Spleen (tissue), 11 donors: ENCODE measurements around the gene NGFR. TPM values are rescaled to one million over a fixed set of nuclear protein-coding genes. Genes with fewer than 3 reads are reported as not detected.

Source experiments
- DNase-seq: peaks from one replicate; pipeline ENCODE4 v3.0.0-alpha.2; 2020
- H3K27ac ChIP-seq, 8 donors: fragments of 200-600 bp; sonication (generic) in 7 of 8; 1 replicate in 4 of 8; 2 replicates in 4 of 8; pipeline versions ENCODE4 v1.5.0 to v1.8.0; 2016 to 2021; ENCODE audit warnings: inconsistent platforms in 4 of 8, mild to moderate bottlenecking in 4 of 8, moderate library complexity in 1 of 8
- H3K27me3 ChIP-seq, 7 donors: fragments of 200-600 bp; sonication (generic) in 6 of 7; replicated peaks in 1 of 7; 1 replicate in 4 of 7; 2 replicates in 3 of 7; pipeline versions ENCODE4 v1.5.0 to v1.8.0; 2016 to 2021; ENCODE audit warnings: inconsistent platforms in 3 of 7, mild to moderate bottlenecking in 1 of 7
- H3K36me3 ChIP-seq, 6 donors: fragments of 200-600 bp; sonication (generic) in 5 of 6; 1 replicate in 4 of 6; 2 replicates in 2 of 6; pipeline versions ENCODE4 v1.5.0 to v1.8.0; 2016 to 2021; ENCODE audit warnings: inconsistent platforms in 2 of 6
- H3K4me1 ChIP-seq, 6 donors: fragments of 200-600 bp; sonication (generic) in 5 of 6; 1 replicate in 3 of 6; 2 replicates in 3 of 6; pipeline versions ENCODE4 v1.5.0 to v1.8.0; 2016 to 2021; ENCODE audit warnings: inconsistent platforms in 3 of 6
- H3K4me3 ChIP-seq, 8 donors: fragments of 200-600 bp; sonication (generic) in 7 of 8; 1 replicate in 4 of 8; 2 replicates in 4 of 8; pipeline versions ENCODE4 v1.5.0 to v1.8.0; 2016 to 2021; ENCODE audit warnings: inconsistent platforms in 4 of 8, mild to moderate bottlenecking in 4 of 8, moderate library complexity in 2 of 8
- H3K9me3 ChIP-seq, 8 donors: fragments of 200-600 bp; sonication (generic) in 7 of 8; 1 replicate in 4 of 8; 2 replicates in 4 of 8; pipeline versions ENCODE4 v1.5.0 to v1.8.0; 2016 to 2021; ENCODE audit warnings: inconsistent platforms in 4 of 8
- CTCF ChIP-seq, 11 experiments: fragments of 200-600 bp in 7 of 11; fragments of 450-650 bp in 4 of 11; sonication (generic) in 4 of 11; IDR thresholded peaks in 8 of 11; conservative IDR thresholded peaks in 3 of 11; 1 replicate in 7 of 11; 2 replicates in 4 of 11; pipeline versions ENCODE4 v1.4.0 to v1.8.0; 2016 to 2021; ENCODE audit warnings: antibody characterized with exemption in 11 of 11, inconsistent platforms in 4 of 11, mild to moderate bottlenecking in 1 of 11
- POLR2A ChIP-seq, 3 donors: fragments of 450-650 bp; IDR thresholded peaks; one replicate each; pipeline ENCODE4 v1.5.1; 2017; ENCODE audit warnings: antibody characterized with exemption in 3 of 3, mild to moderate bottlenecking in 1 of 3
- POLR2AphosphoS5 ChIP-seq, 3 donors: sonication (generic); formaldehyde crosslinking; IDR thresholded peaks; one replicate each; pipeline ENCODE4 v1.5.1; 2017; ENCODE audit warnings: antibody characterized with exemption in 3 of 3
- WGBS, 5 donors: extraction: QIAGEN DNeasy Blood & Tissue Kit in 3 of 5; methylation state at CpG; one replicate each; pipeline versions ENCODE4 v1.1.5 to v1.1.7; 2013 to 2018; 5-methylcytosine and 5-hydroxymethylcytosine counted together
- intact Hi-C: fragments of 100-400 bp; cut with DNase I; formaldehyde crosslinking; loops from one replicate; pipeline ENCODE4 v1.15.0; 2023; ENCODE audit warnings: low total_unique reads
- polyA plus RNA-seq, 3 donors: library from polyadenylated mRNA; stranded (reverse); fragments of 200-250 nt; gene quantifications; one replicate each; pipeline ENCODE4 v1.2.1, GENCODE V29; 2013
- total RNA-seq, 7 donors: library from RNA; depleted of rRNA in 3 of 7; stranded (reverse); fragments of >200 nt in 3 of 7; fragmentation: NEBNext Ultra II Directional in 4 of 7; extraction: Animal tissue kit (Norgen Biotek cat#: 25700) in 4 of 7; gene quantifications; one replicate each; pipeline versions ENCODE4 v1.1.0 to v1.2.1, GENCODE V29; 2016 to 2021
- donor health status: healthy with polysubstance abuse.
- donor health status: DM: no; HTN: no; CAD: no; lungs with moderate emphysema.
- donor health status: DM: no; HTN: no; CAD: no.
- donor health status: Bipolar disorder and iron deficiency.
- donor health status: healthy.
- donor health status: DM: no; HTN: no; CAD: no.
- donor health status: DM: yes; HTN: yes; CAD: no.

NGFR gene
- total and polyA plus RNA-seq, 10 donors = 4.1 to 36.8 (median 13.9) TPM

DNA sequence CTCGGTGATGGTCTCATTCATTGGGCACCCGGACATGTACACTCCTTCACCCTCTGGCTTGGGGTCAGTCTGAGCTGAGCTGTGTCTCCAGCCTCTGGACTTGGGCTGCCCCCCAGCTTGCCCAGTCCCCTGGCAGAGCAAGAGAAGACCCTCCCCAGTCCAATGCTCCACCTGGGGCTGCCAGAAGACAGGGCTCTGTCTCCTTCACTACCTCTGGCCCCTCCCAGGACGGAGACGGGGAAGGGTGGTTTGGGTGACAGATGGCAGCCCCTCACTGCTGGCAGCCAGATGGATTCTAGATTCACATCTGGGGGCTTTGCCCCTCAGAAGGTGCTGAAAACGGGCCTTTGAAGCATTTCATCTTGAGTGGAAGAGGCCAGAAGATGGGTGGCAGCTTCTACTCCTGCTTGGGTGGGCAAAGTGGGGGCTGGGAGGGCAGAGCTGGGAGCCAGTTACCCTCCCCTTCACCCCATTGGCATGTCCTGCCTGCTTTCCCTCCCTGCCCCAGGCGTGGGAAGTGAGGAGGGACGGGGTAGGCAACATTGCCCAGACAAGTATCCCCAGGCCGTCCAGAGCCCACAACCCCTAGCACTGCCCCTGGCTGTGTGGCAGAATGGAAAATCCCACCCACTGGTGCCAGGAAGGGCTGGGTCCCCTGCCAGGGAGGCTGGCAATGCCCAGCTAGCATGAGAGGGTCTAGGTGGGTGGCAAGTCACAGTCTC is 13.9 kb downstream of the NGFR start:
- Histone ChIP-seq H3K4me1 (peaks cover 0 to 64% (median 10%) of the 10 kb centered on the region in 6 donors), H3K4me3 (no peak overlapping the region), H3K27ac (peak overlapping the region in 2 of 8 donors; percentile 13 to 27), H3K9me3 (no peaks in the 10 kb centered on the region), H3K36me3 (no peaks in the 10 kb centered on the region), H3K27me3 (peaks cover 0 to 86% (median 25%) of the 10 kb centered on the region in 7 donors)
- intact Hi-C loops = no loop called here
- DNase-seq = no peak
- TF ChIP-seq CTCF (IDR thresholded peaks at IDR 0.05 in 8 of 11, conservative IDR thresholded peaks at IDR 0.05 in 3 of 11) (no peak), POLR2AphosphoS5 (IDR thresholded peaks at IDR 0.05) (no peak), POLR2A (IDR thresholded peaks at IDR 0.05) (no peak)
- 62 to 74% (median 66%) methylated on average over 7 to 8 of the region's 8 CpGs for WGBS, 5 donors

DNA sequence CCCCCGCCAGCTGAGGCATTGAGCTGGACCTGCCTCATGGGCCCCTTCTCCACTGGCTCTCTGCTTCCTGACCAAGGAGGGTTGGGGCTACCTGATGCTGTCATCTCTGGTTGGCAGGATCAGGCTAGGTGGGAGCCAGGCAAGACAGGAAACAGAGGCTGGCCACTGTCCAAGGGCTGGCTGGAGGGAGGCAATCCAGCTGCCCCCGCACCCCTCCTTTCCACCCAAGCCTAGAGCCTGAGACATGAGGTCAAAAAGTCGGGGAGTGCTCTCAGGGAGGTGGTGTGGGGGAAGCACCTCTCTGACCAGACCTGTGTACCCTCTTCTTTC is 14.5 kb downstream of the NGFR start:
- H3K27ac ChIP-seq = peak overlapping the region in 2 of 8 donors; percentile 13 to 27
- no peak for DNase-seq
- intact Hi-C loops = no loop called here

GRCh38 chr17:49510059-49510719 is 15.1 kb downstream of the NGFR start:
- WGBS, 5 donors = 70 to 84% (median 82%) methylated on average over 10 to 13 of the region's 13 CpGs
- DNase-seq = no peak

More for the DNA sequence above, 14.5 kb downstream of the NGFR start:
- H3K27me3 ChIP-seq = peaks cover 0 to 81% (median 25%) of the 10 kb centered on the region in 7 donors
- no peak overlapping the region for H3K4me3 ChIP-seq
- 63 to 91% (median 72%) methylated on average over 2 to 3 of the region's 3 CpGs for WGBS, 5 donors
- H3K4me1 ChIP-seq = peaks cover 0 to 69% (median 13%) of the 10 kb centered on the region in 6 donors
- H3K36me3 ChIP-seq = no peaks in the 10 kb centered on the region
- TF ChIP-seq CTCF (IDR thresholded peaks at IDR 0.05 in 8 of 11, conservative IDR thresholded peaks at IDR 0.05 in 3 of 11) = no peak
- TF ChIP-seq POLR2AphosphoS5 (IDR thresholded peaks at IDR 0.05) = no peak
- TF ChIP-seq POLR2A (IDR thresholded peaks at IDR 0.05) = no peak
- no peaks in the 10 kb centered on the region for H3K9me3 ChIP-seq

More at GRCh38 chr17:49510059-49510719, 15.1 kb downstream of the NGFR start:
- peaks cover 0 to 75% (median 25%) of the 10 kb centered on the region in 7 donors for H3K27me3 ChIP-seq
- TF ChIP-seq POLR2A (IDR thresholded peaks at IDR 0.05) = no peak
- no peak for TF ChIP-seq CTCF (IDR thresholded peaks at IDR 0.05 in 8 of 11, conservative IDR thresholded peaks at IDR 0.05 in 3 of 11)
- no peak for TF ChIP-seq POLR2AphosphoS5 (IDR thresholded peaks at IDR 0.05)
- H3K36me3 ChIP-seq = no peaks in the 10 kb centered on the region
- H3K9me3 ChIP-seq = no peaks in the 10 kb centered on the region
- H3K27ac ChIP-seq = no peak overlapping the region
- no peak overlapping the region for H3K4me3 ChIP-seq
- intact Hi-C loops = no loop called here
- H3K4me1 ChIP-seq = peaks cover 0 to 73% (median 18%) of the 10 kb centered on the region in 6 donors
